HL-60/S4 treated with phorbol 12-myristate 13-acetate at 8.2 ng/mL for 4 days and 3 days (cell line): ENCODE measurements around the gene SPNS1.
"Not testable (repeated sequence)": the region's sequence is repeated elsewhere in the genome, so short reads cannot be mapped to it uniquely, and the experiment has no call there.

Experiments used
- in situ Hi-C: fragments of 300-500 bp; cut with MboI; formaldehyde crosslinking; loops from 2 replicates; pipeline ENCODE4 v1.15.0; 2022; ENCODE audit warnings: low sequenced_read_pairs

Gene SPNS1

DNA sequence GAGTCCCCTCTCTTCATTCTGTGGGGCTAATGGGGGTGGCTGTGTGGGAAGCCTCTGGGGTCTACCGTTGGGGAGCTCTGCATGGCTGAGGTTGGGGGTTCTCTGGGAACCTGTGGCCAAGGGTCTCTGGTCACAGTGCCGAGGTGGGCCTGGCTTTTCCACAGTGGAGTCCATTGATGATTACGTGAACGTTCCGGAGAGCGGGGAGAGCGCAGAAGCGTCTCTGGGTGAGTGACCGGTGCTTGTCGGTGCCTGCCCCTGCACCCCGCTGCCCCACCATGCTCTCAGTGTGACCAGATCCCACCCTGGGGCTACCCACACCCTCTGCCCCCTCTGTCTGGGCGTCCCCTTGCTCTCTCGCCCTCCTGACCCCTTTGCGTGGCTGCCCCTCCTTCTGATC, 14.8 kb downstream of the SPNS1 start:
- in situ Hi-C loops: no loop called here

DNA sequence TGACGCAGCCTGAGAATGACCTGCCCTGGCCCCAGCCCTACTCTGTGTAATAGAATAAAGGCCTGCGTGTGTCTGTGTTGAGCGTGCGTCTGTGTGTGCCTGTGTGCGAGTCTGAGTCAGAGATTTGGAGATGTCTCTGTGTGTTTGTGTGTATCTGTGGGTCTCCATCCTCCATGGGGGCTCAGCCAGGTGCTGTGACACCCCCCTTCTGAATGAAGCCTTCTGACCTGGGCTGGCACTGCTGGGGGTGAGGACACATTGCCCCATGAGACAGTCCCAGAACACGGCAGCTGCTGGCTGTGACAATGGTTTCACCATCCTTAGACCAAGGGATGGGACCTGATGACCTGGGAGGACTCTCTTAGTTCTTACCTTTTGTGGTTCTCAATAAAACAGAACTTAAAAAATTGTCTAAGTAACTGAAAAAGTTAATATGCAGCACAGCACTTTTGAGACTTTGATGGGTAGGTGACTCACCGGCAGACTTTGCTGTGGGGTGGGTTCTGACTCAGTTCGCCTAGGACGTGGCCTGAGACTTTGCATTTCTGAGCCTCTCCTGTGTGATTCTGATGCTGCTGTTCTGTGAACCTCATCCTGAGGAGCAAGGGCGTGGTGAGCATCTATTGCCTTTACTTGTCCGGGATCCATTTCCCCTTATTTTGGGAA, 15.9 kb downstream of the SPNS1 start:
- in situ Hi-C loops: no loop called here

DNA sequence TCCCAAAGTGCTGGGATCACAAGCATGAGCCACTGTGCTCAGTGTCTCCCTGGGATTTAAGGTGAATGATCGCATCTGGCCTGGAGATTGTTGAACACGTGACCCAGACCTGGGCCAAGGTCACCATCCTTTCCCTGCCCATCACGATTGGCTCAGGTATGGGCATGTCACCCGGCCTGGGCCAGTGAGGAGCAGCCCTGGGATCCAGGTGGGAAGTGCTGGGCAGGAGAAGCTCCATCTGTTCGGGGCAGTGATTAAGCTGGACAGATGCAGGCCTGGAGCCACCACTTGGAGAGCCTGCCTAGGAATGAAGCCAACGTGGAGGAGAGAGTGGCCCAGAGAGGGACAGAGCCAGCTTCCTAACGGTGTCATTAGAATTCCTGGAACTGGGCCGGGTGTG, 17.1 kb downstream of the SPNS1 start:
- in situ Hi-C loops: no loop called here

DNA sequence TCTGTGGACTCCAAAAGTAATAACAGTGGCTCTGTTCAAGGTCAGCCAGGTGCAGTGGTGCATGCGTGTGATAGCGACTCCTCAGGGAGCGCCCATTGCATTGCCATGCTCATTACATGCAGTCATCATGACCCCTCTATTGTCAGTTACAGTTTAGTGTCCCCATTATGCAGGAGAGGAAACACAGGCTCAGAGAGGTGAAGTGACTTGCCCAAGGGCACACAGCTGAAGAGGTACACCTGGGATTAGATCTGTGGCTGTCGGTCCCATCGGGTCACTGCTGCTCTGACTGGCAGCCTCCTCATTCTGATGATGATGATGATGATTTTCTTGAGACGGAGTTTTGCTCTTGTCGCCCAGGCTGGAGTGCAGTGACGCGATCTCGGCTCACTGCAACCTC, 17.9 kb downstream of the SPNS1 start:
- in situ Hi-C loops: no loop called here

DNA sequence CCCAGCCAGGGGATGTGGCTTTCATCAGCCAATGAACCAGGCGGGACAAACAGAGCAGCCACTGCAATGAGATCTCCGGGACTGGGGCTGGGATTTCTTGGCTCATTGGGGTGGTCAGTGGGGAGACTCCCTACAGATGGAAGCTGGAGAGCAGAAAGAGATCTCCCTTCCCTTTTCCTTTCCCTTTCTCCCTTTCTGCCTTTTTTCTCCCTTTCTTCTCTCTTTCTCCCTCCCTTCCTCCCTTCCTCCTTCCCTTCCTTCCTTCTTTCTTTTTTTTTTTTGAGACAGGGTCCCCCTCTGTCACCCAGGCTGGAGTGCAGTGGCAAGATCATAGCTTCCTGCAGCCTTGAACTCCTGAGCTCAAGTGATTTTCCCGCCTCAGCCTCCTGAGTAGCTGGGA, 24.3 kb downstream of the SPNS1 start:
- in situ Hi-C loops: no loop called here

DNA sequence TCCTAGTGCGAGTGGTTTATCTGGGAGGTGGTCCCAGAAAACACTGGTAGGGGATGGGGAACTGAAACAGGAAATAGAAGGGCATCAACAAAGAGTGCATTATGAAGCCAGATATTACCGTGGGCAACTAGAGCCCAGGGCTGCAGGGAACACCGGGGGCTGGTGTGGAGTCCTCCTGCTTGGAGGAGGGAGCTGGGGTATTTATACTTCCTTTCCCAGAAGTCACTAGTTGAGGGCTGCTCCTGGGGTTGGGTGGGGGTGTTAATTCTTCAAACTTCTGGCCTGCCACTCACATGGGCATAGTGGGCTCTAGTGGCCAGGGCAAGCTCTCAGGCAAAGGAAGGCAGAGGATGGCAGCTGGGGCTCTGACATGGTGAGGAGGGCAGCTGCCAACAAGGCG, 25.0 kb downstream of the SPNS1 start:
- in situ Hi-C loops: no loop called here

DNA sequence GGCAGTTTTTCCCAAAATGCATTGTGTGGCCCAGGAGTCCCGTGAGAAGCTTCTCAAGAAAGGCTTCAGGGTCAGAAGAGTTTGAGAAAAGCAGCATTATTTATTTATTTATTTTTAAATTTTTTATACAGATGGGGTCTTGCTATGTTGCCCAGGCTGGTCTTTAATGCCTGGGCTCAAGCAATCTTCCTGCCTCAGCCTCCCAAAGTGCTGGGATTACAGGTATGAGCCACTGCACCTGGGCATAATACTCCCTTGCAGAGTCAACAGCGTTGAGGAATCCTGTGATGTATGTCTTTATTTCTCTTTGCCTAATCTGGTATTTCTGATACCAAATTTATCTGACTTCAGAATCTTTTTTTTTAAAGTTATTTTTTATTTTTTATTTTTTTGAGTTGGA, 25.4 kb downstream of the SPNS1 start:
- in situ Hi-C loops: no loop called here

DNA sequence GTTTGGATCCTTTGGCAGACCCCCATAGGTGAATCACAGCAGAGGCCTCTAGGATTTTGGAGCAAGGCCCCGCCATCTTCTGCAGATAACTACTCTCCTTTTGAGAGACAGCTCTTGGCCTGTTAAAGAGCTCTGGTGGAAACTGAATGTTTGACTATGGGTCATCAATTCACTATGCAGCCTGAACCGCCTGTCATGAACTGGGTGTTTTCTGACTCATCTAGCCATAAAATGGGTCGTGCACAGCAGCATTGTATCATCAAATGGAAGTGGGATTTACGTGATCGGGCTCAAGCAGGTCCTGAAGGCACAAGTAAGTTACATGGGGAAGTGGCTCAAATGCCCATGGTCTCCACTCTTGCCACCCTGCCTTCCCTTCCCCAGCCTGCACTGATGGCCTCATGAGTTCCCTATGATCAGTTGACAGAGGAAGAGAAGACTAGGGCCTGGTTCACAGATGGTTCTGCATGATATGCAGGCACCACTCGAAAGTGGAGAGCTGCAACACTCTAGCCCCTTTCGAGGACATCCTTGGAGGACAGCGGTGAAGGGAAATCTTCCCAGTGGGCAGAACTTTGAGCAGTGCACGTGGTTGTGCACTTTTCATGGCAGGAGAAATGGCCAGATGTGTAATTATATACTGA, 30.0 kb downstream of the SPNS1 start:
- in situ Hi-C loops: not testable (repeated sequence)

DNA sequence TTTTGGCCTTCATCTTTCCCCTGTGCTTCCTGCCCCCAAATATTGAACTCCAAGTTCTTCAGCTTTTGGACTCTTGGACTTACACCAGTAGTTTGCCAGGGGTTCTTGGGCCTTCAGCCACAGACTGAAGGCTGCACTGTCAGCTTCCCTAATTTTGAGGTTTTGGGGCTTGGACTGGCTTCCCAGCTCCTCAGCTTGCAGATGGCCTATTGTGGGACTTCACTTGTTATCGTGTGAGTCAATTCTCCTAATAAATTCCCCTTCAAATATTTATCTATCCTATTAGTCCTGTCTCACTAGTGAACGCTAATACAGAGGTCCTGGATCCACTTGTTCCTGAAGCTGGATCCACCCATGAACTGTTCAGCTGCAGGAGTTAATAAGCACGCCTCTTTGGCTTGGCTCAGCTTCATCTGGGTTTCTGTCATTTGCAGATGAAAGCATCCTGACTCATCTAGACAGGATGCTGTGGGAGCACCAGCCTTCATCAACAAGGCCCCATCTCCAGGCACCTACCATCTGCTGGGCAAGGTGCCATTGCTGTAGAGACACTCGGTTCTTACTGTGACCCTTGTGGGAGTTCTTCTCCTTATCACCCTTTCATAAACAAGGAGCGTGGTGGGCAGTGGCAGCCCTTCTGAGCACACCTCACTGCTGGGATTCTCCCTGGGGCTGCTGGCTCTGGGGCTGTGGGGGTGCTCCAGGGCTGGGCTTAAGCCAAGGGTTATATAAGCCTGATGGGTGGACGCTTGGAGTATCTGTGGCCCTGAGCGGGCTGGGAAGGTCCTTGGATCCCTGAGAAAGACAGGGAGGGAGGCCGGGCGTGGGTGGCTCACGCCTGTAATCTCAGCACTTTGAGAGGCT, 33.4 kb downstream of the SPNS1 start:
- in situ Hi-C loops: no loop called here

DNA sequence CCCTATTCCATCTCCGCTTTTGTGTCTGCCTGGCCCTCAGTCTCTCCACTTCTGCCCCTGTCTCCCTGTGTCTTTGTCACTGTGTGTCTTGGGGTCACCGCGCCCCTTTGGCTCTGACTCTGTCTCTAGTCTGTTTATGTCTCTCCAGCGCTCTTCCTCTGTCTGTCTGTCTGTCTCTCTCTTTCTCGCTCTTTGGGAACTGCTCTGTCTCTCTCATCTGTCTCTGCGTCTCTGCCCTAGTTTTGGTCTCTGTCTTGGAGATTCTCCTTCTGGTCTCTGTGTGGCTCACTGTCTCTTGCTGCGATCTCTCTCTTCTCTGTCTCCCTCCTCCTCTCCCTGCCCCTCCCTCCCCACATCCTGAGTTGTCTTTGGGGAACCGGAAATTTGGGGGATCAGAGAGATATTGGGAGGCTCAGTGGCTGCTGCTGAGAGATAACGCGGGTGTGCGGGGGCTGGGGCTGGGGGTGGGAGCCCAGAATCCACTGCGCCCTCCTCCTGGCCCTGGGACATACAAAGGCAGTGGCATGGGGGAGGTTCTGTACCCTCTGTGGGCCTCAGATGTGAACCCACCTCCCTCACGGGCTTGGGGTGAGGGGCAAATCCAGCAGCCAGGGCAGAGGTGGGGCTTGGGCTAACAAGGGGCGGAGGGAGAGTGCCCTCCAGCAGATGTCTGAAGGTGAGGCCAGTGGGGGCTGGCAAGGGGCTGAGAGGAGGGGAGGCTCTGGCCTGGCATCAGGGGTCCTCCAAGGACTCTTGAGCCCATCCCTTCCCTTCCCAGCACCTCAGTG, 34.7 kb downstream of the SPNS1 start:
- in situ Hi-C loops: no loop called here

DNA sequence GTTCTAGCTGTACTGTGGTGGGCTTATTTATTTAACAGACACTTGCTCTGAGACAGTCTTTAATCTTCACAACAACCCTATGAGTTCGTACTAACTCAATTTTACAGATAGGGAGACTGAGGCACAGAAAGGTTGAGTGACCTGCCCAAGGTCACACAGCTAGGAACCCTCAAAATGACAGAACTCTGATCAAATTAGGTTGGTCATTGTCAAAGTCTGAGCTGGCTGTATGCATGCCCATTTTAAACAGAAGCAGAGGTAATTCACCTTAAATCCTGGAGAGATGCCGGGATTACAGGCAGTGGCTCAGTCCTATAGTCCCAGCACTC, 35.2 kb downstream of the SPNS1 start:
- in situ Hi-C loops: no loop called here

DNA sequence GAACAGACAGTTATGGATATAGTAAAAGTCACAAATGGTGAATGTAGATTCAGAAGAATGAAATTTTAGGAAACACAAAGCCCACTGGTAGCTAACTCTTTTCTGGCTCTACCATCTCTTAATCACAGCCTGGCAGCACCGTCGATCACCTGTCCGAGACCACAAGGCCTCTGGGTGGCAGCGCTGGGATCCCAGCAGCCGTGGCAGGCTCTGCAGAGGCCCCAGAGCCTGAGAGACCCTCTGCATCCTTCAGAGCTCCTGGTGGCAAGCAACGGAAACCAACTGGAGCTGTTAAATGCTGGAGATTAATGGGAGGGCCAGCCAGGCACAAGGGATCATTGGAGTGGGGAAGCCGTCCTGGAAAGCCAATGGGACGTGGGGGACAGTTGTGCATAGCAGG, 36.5 kb downstream of the SPNS1 start:
- in situ Hi-C loops: no loop called here

DNA sequence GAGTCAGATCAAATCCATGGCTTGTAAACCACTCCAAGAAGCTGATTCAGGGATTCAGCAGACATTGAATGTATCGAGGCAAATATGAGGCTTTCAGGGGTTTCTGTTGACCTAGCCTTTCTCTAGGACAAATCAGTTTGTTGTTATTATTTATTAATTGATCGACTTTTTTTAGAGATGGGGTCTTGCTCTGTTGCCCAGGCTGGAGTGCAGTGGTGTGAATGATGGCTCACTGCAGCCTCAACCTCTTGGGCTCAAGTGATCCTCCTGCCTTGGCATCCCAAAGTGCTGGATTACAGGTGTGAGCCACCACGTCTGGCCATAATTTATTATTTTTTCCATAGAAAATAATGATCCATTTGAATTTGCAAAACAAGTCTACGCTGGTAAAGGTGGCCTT, 37.3 kb downstream of the SPNS1 start:
- in situ Hi-C loops: no loop called here

DNA sequence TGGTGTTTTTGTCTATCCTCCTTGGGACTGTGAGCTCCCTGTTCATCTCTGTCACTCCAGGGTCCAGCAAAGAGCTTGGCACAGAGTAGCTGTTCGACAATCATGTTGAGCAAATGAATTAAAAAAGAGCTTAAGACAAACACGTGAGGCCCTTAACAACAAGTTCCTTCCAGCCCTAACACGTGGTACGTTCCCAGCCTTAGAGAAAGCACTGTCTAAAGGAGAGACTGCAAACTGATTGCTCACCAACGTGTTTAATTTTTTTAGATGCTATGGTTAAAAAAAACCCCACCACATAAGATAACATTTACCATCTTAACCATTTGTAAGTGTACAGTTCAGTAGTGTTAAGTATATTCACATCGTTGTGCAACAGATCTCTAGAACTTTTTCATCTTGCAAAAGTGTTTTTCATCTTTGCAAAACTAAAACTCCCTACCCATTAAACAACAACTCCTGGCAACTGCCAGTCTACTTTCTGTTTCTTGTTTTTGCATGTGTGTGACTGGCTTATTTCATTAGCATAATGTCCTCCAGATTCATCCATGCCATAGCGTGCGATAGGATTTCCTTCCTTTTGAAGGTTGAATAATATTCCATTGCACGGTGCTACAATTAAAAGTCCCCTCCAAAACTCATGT, 38.5 kb downstream of the SPNS1 start:
- in situ Hi-C loops: no loop called here

DNA sequence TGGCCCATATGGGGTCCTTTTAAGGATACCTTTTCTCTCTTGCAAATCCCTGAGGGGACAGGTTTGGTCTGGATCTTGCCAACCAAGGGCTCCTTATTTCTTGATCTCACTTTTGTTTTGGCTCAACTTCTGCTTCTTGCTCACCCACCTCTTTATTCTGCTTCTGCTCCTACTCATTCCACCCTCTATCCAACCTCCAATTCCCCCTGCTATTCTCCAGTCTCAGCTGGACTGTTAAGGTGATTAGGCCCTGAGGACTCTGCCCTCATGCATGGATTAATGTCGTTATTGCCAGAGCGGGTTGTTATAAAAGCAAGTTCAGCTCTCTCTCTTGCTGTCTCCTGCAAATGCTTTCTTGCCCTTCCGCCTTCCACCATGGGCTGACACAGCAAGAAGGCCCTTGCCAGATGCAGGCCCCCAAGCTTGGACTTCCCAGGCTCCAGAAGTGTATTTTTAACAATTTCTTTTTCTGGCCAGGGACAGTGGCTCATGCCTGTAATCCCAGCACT, 40.0 kb downstream of the SPNS1 start:
- in situ Hi-C loops: no loop called here

DNA sequence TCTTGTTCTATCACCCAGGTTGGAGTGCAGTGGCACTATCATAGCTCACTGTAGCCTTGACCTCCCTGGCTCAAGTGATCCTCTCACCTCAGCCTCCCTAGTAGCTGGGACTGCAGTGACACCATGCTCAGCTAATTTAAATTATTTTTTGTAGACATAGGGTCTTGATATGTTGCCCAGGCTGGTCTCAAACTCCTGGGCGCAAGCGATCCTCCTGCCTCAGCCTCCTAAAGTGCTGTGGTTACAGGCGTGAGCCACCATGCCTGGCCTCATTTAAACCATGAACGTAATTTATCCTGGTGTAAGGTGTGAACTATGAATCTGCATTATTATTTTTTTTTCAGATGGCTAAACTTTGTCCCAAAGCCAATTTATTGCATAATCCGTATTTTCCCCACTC, 47.6 kb downstream of the SPNS1 start:
- in situ Hi-C loops: no loop called here

DNA sequence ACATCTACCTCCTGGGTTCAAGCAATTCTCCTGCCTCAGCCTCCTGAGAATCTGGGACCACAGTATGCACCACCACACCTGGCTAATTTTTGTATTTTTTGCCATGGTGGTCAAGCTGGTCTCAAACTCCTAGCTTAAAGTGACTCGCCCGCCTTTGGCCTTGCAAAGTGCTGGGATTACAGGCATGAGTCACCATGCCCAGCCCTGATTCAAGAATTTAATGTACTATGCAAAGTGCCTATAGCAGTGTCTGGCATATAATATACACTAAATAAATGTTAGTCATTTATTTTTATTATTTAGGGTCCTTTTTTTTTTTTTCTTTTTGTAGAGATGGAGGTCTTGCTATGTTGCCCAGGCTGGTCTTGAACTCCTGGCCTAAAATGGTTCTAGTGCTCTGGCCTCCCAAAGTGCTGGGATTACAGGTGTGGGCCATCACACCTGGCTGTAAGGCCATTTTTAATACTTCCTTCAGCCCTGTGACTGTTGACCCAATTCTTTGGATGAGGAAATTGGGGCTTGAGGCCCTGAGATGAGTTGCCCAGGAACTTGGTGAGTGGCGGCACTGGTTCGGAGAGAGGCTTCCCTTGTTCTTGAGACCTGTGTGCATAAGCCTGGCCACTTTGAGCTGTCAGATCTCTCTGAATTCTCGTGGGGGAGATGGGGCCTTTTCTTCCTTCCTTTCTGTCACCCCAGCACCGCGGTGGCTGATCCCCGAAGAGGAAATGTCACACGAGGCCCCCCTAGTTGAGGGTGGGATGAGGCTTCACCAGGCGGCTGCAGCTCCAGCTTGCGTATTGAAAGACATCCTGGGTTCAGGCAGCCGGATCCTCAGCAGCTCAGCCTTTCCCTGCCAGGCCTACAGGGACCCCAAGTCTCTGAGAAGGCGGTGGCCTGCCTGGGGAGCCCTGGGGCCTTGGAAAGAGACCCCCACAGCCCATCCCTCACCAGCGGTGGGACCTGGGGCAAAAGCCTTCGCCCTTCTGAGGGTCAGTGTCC, 49.0 kb downstream of the SPNS1 start:
- in situ Hi-C loops: no loop called here

DNA sequence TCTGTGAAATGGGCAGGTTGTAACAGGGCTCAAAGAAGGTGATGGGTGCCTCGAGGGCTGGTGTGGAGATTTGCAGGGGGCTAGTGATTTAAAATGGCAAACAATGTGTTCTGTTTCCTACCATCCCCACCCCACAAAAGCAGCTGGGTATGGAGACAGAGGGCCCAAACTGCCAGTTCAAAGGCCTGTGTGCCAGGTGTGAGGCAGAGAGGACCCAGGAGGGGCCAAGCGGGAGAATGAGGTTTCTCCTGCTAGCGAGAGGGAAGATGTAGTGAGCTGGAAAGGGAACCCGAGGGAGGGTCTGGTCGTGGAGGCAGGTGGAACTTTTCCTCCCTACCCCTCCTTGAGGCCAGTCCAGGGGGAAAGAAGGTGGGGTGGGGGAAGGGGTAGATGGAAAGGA, 49.7 kb downstream of the SPNS1 start:
- in situ Hi-C loops: no loop called here

DNA sequence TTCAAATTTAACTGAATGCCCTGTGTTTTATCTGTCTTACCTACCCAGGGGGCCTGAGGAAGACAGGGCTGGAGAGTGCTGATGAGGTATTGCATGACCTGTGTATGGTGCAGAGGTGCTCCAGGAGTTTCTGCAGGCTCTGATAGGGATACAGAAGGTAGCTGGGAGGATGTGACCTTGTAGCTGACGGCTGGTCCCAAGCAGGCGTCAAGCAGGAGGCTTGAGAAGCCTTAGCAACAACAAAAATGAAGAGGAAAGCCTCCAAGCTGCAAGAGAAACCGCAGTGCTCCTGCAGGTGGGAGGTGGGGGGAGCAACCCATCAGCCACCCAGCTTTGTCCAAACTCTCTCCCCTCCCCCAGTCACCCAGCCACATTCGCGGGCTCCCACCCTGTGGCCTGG, 50.6 kb downstream of the SPNS1 start:
- in situ Hi-C loops: no loop called here

DNA sequence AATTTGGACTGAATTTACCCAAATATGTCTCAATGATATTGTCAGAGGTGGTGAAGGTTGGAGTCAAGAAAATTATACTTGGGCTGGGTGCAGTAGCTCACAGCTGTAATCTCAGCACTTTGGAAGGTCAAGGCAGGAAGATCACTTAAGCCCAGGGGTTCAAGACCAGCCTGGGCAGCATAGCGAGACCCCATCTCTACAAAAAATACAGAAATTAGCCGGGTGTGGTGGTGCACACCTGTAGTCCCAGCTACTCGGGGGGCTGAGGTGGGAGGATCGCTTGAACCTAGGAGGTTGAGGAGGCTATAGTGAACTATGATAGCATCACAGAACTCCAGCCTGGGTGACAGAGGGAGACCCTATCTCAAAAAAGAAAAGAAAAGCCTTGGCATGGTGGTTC, 51.2 kb downstream of the SPNS1 start:
- in situ Hi-C loops: no loop called here
